HepG2 (cell line): ENCODE results near the gene CLCN4. TPM values are rescaled to one million over a fixed set of nuclear protein-coding genes. Genes with fewer than 3 reads are reported as not detected.

Experiments
- AKNA ChIP-seq: sonication (generic); formaldehyde crosslinking; IDR thresholded peaks from 2 replicates; pipeline ENCODE4 v1.4.0; 2020; ENCODE audit warnings: missing genetic modification reagents, borderline replicate concordance
- CREM ChIP-seq, 2 experiments: sonication (generic) in 1 of 2; formaldehyde crosslinking in 1 of 2; IDR thresholded peaks; 2 replicates each; pipeline versions ENCODE4 v1.4.0 to v1.6.1; 2016 to 2020; ENCODE audit warnings: antibody characterized with exemption in 1 of 2, mild to moderate bottlenecking in 1 of 2, missing genetic modification reagents in 1 of 2
- DPF2 ChIP-seq: sonication (generic); formaldehyde crosslinking; IDR thresholded peaks from 2 replicates; pipeline ENCODE4 v1.4.0; 2020; ENCODE audit warnings: mild to moderate bottlenecking, low read depth, missing genetic modification reagents, borderline replicate concordance
- DZIP1 ChIP-seq: sonication (generic); formaldehyde crosslinking; IDR thresholded peaks from 2 replicates; pipeline ENCODE4 v1.5.0; 2020; ENCODE audit warnings: mild to moderate bottlenecking, missing genetic modification reagents
- GATAD2A ChIP-seq: IDR thresholded peaks from 2 replicates; pipeline ENCODE4 v1.6.1; 2016
- NCOA2 ChIP-seq: sonication (generic); formaldehyde crosslinking; IDR thresholded peaks from 2 replicates; pipeline ENCODE4 v1.8.0; 2022; ENCODE audit warnings: inconsistent platforms
- TCF12 ChIP-seq, 2 experiments: fragments of 450-650 bp in 1 of 2; sonication (generic) in 1 of 2; formaldehyde crosslinking in 1 of 2; IDR thresholded peaks; 2 replicates each; pipeline versions ENCODE4 v1.6.1 to v1.8.0; 2017 to 2022; ENCODE audit warnings: antibody characterized with exemption in 1 of 2, mild to moderate bottlenecking in 1 of 2, missing genetic modification reagents in 1 of 2, moderate library complexity in 1 of 2
- ZNF616 ChIP-seq: sonication (generic); formaldehyde crosslinking; IDR thresholded peaks from 2 replicates; pipeline ENCODE4 v1.5.0; 2020; ENCODE audit warnings: low read depth, mild to moderate bottlenecking, missing genetic modification reagents
- ZNF629 ChIP-seq: sonication (generic); formaldehyde crosslinking; conservative IDR thresholded peaks from 2 replicates; pipeline ENCODE4 v1.5.0; 2020; ENCODE audit warnings: missing genetic modification reagents
- ZNF687 ChIP-seq: sonication (generic); formaldehyde crosslinking; IDR thresholded peaks from 2 replicates; pipeline ENCODE4 v1.5.1; 2020; ENCODE audit warnings: mild to moderate bottlenecking, missing genetic modification reagents, moderate library complexity
- polyA plus RNA-seq, 8 experiments: library from polyadenylated mRNA; depleted of rRNA in 3 of 8; stranded (reverse) in 7 of 8; unstranded in 1 of 8; fragments of >200 nt; fragmentation: Illumina TruSeq in 4 of 8; extraction: Trizol in 4 of 8; gene quantifications; 2 replicates each; pipeline versions ENCODE4 v1.2.1 to v1.2.3, GENCODE V29; 2011 to 2016; ENCODE audit warnings: low read depth in 4 of 8, missing spikeins in 1 of 8, mixed read lengths in 1 of 8; ENCODE audit not compliant: insufficient read depth in 1 of 8
- total RNA-seq, 5 experiments: library from RNA; depleted of rRNA; stranded (reverse); fragments of >200 nt; fragmentation: Illumina TruSeq; extraction: Trizol; gene quantifications; 2 replicates each; pipeline ENCODE4 v1.2.3, GENCODE V29; 2016; ENCODE audit warnings: low read depth in 1 of 5
- TF ChIP-seq, protein P1 (sequence below): sonication (generic); IDR thresholded peaks from 2 replicates; pipeline ENCODE4 v1.6.1; 2016; ENCODE audit warnings: low read depth, borderline replicate concordance
- TF ChIP-seq, protein P2 (sequence below): sonication (generic); formaldehyde crosslinking; conservative IDR thresholded peaks from 2 replicates; pipeline ENCODE4 v1.4.0; 2020; ENCODE audit warnings: mild to moderate bottlenecking, missing genetic modification reagents, moderate library complexity

Gene CLCN4
- total and polyA plus RNA-seq, 2 of the 13 experiments (the other 11 are each of a cell fraction or from before 2014, with no cell fraction given) = 1.8 to 2.5 TPM

GRCh38 chrX:10169175-10169574, 12.4 kb downstream of the CLCN4 start (continued):
- TF ChIP-seq TCF12 (IDR thresholded peaks at IDR 0.05) (no peak), TCF12 (CRISPR knock-in tag; IDR thresholded peaks at IDR 0.05) (no peak), ZNF616 (no peak), NCOA2 (CRISPR knock-in tag) (0 out of 2 replicates have a peak, but pooled peaks have one; percentile 12), ZNF629 (CRISPR knock-in tag) (no peak), GATAD2A (0 out of 2 replicates have a peak, but pooled peaks have one; percentile 22), DPF2 (CRISPR knock-in tag) (no peak), DZIP1 (CRISPR knock-in tag) (no peak), AKNA (CRISPR knock-in tag) (no peak), CREM (IDR thresholded peaks at IDR 0.05) (0 out of 2 replicates have a peak, but pooled peaks have one; percentile 6), CREM (CRISPR knock-in tag; IDR thresholded peaks at IDR 0.05) (no peak), ZNF687 (CRISPR knock-in tag) (no peak)
- TF ChIP-seq, protein P1, sequence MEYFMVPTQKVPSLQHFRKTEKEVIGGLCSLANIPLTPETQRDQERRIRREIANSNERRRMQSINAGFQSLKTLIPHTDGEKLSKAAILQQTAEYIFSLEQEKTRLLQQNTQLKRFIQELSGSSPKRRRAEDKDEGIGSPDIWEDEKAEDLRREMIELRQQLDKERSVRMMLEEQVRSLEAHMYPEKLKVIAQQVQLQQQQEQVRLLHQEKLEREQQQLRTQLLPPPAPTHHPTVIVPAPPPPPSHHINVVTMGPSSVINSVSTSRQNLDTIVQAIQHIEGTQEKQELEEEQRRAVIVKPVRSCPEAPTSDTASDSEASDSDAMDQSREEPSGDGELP = peak; percentile 29; the same call in 1 of the 2 replicates
- TF ChIP-seq, protein P2, sequence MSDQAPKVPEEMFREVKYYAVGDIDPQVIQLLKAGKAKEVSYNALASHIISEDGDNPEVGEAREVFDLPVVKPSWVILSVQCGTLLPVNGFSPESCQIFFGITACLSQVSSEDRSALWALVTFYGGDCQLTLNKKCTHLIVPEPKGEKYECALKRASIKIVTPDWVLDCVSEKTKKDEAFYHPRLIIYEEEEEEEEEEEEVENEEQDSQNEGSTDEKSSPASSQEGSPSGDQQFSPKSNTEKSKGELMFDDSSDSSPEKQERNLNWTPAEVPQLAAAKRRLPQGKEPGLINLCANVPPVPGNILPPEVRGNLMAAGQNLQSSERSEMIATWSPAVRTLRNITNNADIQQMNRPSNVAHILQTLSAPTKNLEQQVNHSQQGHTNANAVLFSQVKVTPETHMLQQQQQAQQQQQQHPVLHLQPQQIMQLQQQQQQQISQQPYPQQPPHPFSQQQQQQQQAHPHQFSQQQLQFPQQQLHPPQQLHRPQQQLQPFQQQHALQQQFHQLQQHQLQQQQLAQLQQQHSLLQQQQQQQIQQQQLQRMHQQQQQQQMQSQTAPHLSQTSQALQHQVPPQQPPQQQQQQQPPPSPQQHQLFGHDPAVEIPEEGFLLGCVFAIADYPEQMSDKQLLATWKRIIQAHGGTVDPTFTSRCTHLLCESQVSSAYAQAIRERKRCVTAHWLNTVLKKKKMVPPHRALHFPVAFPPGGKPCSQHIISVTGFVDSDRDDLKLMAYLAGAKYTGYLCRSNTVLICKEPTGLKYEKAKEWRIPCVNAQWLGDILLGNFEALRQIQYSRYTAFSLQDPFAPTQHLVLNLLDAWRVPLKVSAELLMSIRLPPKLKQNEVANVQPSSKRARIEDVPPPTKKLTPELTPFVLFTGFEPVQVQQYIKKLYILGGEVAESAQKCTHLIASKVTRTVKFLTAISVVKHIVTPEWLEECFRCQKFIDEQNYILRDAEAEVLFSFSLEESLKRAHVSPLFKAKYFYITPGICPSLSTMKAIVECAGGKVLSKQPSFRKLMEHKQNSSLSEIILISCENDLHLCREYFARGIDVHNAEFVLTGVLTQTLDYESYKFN (CRISPR knock-in tag) = peak; percentile 67
